ENCODE results near the gene LBHD2. TPM values are rescaled to one million over a fixed set of nuclear protein-coding genes. Genes with fewer than 3 reads are reported as not detected.

The LBHD2 gene
- total RNA-seq, 1 experiment from 2014 or later, result not detected

GRCh38 chr14:103093856-103094405, 9.9 kb downstream of the LBHD2 start:
- H3K4me3 ChIP-seq (ENCODE audit: low read depth in 2 of 2, low read length in 2 of 2), result no peak overlapping the region
- no peak overlapping the region for H3K27ac ChIP-seq (ENCODE audit: low read length)
- ChIA-PET POLR2A (interaction anchor here (0.6 kb wide), 1 partner anchor 134 kb away, joined by 3 read pairs; no protein-coding TSS in a partner anchor), CTCF (interaction anchor here (0.6 to 0.7 kb wide), 2 partner anchors 60 to 84 kb away, joined by 5 to 12 read pairs; no protein-coding TSS in a partner anchor)
- H3K27me3 ChIP-seq (ENCODE audit: control insufficient read depth, insufficient read depth, low read length), result no peaks in the 10 kb centered on the region
- DNase-seq (ENCODE audit: low read depth, low spot score) (no peak), ATAC-seq (no peak)
- 0 out of 2 replicates have a peak, but pooled peaks cover under 1% of the 10 kb centered on the region for H3K4me1 ChIP-seq (ENCODE audit: control insufficient read depth, insufficient read depth, low read length)
- H3K36me3 ChIP-seq (ENCODE audit: control insufficient read depth, insufficient read depth, low read length), result no peaks in the 10 kb centered on the region
- in situ Hi-C loops (cut with HindIII; ENCODE audit: low pct_unique_long_range_greater_than_20kb, low sequenced_read_pairs), result no loop called here
- TF ChIP-seq SIN3A (IDR thresholded peaks at IDR 0.05; ENCODE audit: borderline replicate concordance, insufficient read depth, low read depth, low read length), result no peak
- TF ChIP-seq, protein P1, sequence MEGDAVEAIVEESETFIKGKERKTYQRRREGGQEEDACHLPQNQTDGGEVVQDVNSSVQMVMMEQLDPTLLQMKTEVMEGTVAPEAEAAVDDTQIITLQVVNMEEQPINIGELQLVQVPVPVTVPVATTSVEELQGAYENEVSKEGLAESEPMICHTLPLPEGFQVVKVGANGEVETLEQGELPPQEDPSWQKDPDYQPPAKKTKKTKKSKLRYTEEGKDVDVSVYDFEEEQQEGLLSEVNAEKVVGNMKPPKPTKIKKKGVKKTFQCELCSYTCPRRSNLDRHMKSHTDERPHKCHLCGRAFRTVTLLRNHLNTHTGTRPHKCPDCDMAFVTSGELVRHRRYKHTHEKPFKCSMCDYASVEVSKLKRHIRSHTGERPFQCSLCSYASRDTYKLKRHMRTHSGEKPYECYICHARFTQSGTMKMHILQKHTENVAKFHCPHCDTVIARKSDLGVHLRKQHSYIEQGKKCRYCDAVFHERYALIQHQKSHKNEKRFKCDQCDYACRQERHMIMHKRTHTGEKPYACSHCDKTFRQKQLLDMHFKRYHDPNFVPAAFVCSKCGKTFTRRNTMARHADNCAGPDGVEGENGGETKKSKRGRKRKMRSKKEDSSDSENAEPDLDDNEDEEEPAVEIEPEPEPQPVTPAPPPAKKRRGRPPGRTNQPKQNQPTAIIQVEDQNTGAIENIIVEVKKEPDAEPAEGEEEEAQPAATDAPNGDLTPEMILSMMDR (IDR thresholded peaks at IDR 0.05), result no peak
- TF ChIP-seq REST (IDR thresholded peaks at IDR 0.05; ENCODE audit: insufficient read depth in 1 of 2, low read depth in 2 of 2, low read length in 1 of 2), result no peak
- no peak for TF ChIP-seq TCF7L2 (IDR thresholded peaks at IDR 0.05; ENCODE audit: low read depth, low read length)
- no TSS peak for BruUV-seq (replicated peaks)
- intact Hi-C loops (cut with micrococcal nuclease; ENCODE audit: unreplicated experiment), result no loop called here
- no peaks in the 10 kb centered on the region for H3K9me3 ChIP-seq (ENCODE audit: control insufficient read depth, insufficient read depth, low read depth, low read length)

DNA sequence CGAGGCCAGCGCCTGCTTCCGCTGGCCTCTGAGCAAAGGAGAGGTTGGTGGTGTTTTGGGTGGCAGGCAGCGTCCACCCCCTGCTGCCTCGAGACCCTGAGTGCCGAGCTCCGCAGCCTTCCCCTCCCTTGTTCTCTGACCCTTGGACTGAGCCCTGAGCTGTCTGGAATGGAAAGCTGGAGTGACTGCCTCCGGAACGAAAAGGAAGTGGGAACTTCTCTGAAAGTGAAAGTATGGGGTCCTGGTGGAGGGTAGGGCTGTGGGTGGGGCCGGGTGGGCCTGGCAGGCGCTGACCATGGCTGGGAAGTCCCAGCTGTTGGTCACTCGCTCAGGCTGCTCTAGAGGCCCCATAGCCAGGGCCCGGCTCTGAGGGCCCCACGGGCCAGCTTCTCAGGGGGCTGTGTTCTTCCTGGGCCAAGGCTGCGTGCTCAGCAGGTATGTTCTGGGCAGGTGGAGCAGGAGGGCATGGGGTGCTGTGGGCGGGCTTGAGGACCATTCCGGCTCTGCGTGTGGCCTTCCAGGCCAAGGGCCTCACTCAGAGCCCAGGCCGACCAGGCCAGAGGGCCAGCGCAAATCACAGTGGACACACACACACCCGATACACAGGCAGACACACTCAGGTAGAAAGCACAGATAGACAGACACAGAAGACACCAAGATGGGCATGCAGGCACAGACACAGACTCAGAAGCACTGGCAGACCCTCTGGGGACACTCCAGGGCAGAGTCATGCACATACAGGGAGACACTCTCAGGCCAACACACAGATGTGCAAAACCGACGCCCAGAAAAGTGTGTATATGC, 10.6 kb downstream of the LBHD2 start, which contains the start of gene EXOC3L4:
Gene EXOC3L4, plus strand, starts transcription at position 320 of the 804 bp plus-strand sequence. CDS start 5,495 bp downstream, outside the sequence.
- CTCF ChIA-PET, result interaction anchor here (0.5 to 1.4 kb wide), 4 partner anchors 9 to 84 kb away, joined by 4 to 12 read pairs (median 5); no protein-coding TSS in a partner anchor
- no peak for ATAC-seq
- no peak for TF ChIP-seq REST (IDR thresholded peaks at IDR 0.05; ENCODE audit: insufficient read depth in 1 of 2, low read depth in 2 of 2, low read length in 1 of 2)
- no peak for TF ChIP-seq TCF7L2 (IDR thresholded peaks at IDR 0.05; ENCODE audit: low read depth, low read length)
- TF ChIP-seq POLR2AphosphoS5 (IDR thresholded peaks at IDR 0.05; ENCODE audit: low read depth, low read length), result no peak
- TF ChIP-seq, protein P1 (IDR thresholded peaks at IDR 0.05), result no peak
- TF ChIP-seq SIN3A (IDR thresholded peaks at IDR 0.05; ENCODE audit: borderline replicate concordance, insufficient read depth, low read depth, low read length), result no peak
- H3K4me3 ChIP-seq (ENCODE audit: low read depth in 2 of 2, low read length in 2 of 2), result no peak within 1 kb of the TSS
- POLR2A ChIA-PET, result interaction anchor here (0.6 kb wide), 1 partner anchor 134 kb away, joined by 3 read pairs; no protein-coding TSS in a partner anchor
- H3K4me1 ChIP-seq (ENCODE audit: control insufficient read depth, insufficient read depth, low read length), result peaks cover 7% of the 10 kb centered on the region; the same call in 1 of the 2 replicates
- no peak within 1 kb of the TSS for H3K27ac ChIP-seq (ENCODE audit: low read length)
- no peaks in the 10 kb centered on the region for H3K36me3 ChIP-seq (ENCODE audit: control insufficient read depth, insufficient read depth, low read length)
- DNase-seq (ENCODE audit: low read depth, low spot score), result no peak
- no peaks in the 10 kb centered on the region for H3K9me3 ChIP-seq (ENCODE audit: control insufficient read depth, insufficient read depth, low read depth, low read length)
- intact Hi-C loops (cut with micrococcal nuclease; ENCODE audit: unreplicated experiment), result no loop called here
- no peaks in the 10 kb centered on the region for H3K27me3 ChIP-seq (ENCODE audit: control insufficient read depth, insufficient read depth, low read length)
- no TSS peak for BruUV-seq (replicated peaks)
- in situ Hi-C loops (cut with HindIII; ENCODE audit: low pct_unique_long_range_greater_than_20kb, low sequenced_read_pairs), result no loop called here

Data from Panc1 (cell line).